ENCODE data around the gene USP6NL. TPM values are rescaled to one million over a fixed set of nuclear protein-coding genes. Genes with fewer than 3 reads are reported as not detected.
A peak's percentile ranks its signal among the peaks of the same experiment; 100 is the strongest.

USP6NL gene
- total and polyA plus RNA-seq, 2 of the 13 experiments (the other 11 are each of a cell fraction or from before 2014, with no cell fraction given), result 10.5 to 22.9 TPM

- TF ChIP-seq CSRNP1 (CRISPR knock-in tag; IDR thresholded peaks at IDR 0.05), result no peak
- no peak for TF ChIP-seq MZF1 (CRISPR knock-in tag; IDR thresholded peaks at IDR 0.05; ENCODE audit: borderline replicate concordance)
- no peak for TF ChIP-seq ZMYM4 (CRISPR knock-in tag; IDR thresholded peaks at IDR 0.05)
- no peak for TF ChIP-seq MED8 (CRISPR knock-in tag; IDR thresholded peaks at IDR 0.05; ENCODE audit: insufficient replicate concordance)
- TF ChIP-seq GABPA (IDR thresholded peaks at IDR 0.05; ENCODE audit: low read depth, low read length), result no peak
- no peak for TF ChIP-seq GABPA (CRISPR knock-in tag; IDR thresholded peaks at IDR 0.05; ENCODE audit: low read depth)
These were observed 3.1 kb downstream of the USP6NL start (continued) for GRCh38 chr10:11608159-11609013.

- no peak for FAIRE-seq
- POLR2A ChIA-PET, result no interaction called here
- no peak for DNase-seq (ENCODE audit: low spot score)
- ATAC-seq, result no peak
- Histone ChIP-seq H3K4me2 (ENCODE audit: low read depth, low read length) (peak overlapping the region; percentile 23; the same call in 1 of the 2 replicates), H2AFZ (ENCODE audit: low read length) (no peak overlapping the region), H3K27me3 (ENCODE audit: control insufficient read depth in 1 of 2, insufficient read depth in 2 of 2, low read length in 2 of 2) (no peaks in the 10 kb centered on the region; a peak in 1 of 5 replicates), H3K4me1 (ENCODE audit: insufficient read depth, low read length) (peaks cover 89% of the 10 kb centered on the region), H3K9me3 (ENCODE audit: low read length) (no peaks in the 10 kb centered on the region), H3K36me3 (replicated peaks in 1 of 2; ENCODE audit: control insufficient read depth in 1 of 2, insufficient read depth in 2 of 2, low read length in 2 of 2) (no peaks in the 10 kb centered on the region), H4K20me1 (ENCODE audit: insufficient read depth, low read length) (no peaks in the 10 kb centered on the region), H3K79me2 (ENCODE audit: insufficient read depth, low read length) (peaks cover 99% of the 10 kb centered on the region), H3K9ac (ENCODE audit: insufficient read depth, low read depth, low read length) (no peak overlapping the region), H3K4me3 (replicated peaks in 1 of 3; ENCODE audit: insufficient read depth in 1 of 3, low read depth in 2 of 3, low read length in 3 of 3) (no peak overlapping the region), H3K27ac (ENCODE audit: extremely low read length, insufficient read depth, low read length) (peak overlapping the region; percentile 45)
- CTCF ChIA-PET (ENCODE audit: low intra/inter-chr PET ratio, low total read pairs), result no interaction called here
- in situ Hi-C loops (cut with HindIII; ENCODE audit: extremely low pct_ligation_motif_present, low pct_unique_long_range_greater_than_20kb) (loop anchor here (5.0 kb wide), 1 partner anchor 89 kb away; no protein-coding TSS in a partner anchor), intact Hi-C loops (cut with micrococcal nuclease; ENCODE audit: unreplicated experiment) (loop anchor here (10.0 kb wide), 1 partner anchor 219 kb away; the partner anchor contains the start of gene PROSER2)
- 94% methylated on average over 2 of the region's 2 CpGs for WGBS (ENCODE audit: low lambda C conversion rate)
- TF ChIP-seq U2AF2 (IDR thresholded peaks at IDR 0.05; ENCODE audit: low read depth, low read length) (no peak), REXO4 (CRISPR knock-in tag; IDR thresholded peaks at IDR 0.05; ENCODE audit: borderline replicate concordance) (no peak), CEBPG (CRISPR knock-in tag; IDR thresholded peaks at IDR 0.05) (0 out of 2 replicates have a peak, but pooled peaks have one; percentile 11)
- no TSS peak for BruUV-seq (replicated peaks)
These were observed 5.5 kb downstream of the USP6NL start for GRCh38 chr10:11605807-11606408.

Data from HepG2 (cell line).